Epithelial cell of proximal tubule (primary cell): ENCODE results near the gene APOA5. TPM values are rescaled to one million over a fixed set of nuclear protein-coding genes. Genes with fewer than 3 reads are reported as not detected.
A peak's percentile ranks its signal among the peaks of the same experiment; 100 is the strongest.

Experiments
- DNase-seq: peaks from one replicate; pipeline ENCODE4 v3.0.0-alpha.2; 2011; ENCODE audit warnings: low read depth
- H3K4me3 ChIP-seq: 2 replicates; pipeline ENCODE4 v1.5.1; 2011; ENCODE audit warnings: low read depth, mild to moderate bottlenecking, low read length
- total RNA-seq: library from RNA; depleted of rRNA; stranded (reverse); fragments of >200 nt; gene quantifications from 2 replicates; pipeline ENCODE4 v1.2.3, GENCODE V29; 2015
- TF ChIP-seq, protein P1 (sequence below): conservative IDR thresholded peaks from 2 replicates; pipeline ENCODE4 v1.5.1; 2012; ENCODE audit warnings: low read depth, mild to moderate bottlenecking, low read length

The APOA5 gene
- total RNA-seq, 1 donor from 2014 or later: not detected

DNA sequence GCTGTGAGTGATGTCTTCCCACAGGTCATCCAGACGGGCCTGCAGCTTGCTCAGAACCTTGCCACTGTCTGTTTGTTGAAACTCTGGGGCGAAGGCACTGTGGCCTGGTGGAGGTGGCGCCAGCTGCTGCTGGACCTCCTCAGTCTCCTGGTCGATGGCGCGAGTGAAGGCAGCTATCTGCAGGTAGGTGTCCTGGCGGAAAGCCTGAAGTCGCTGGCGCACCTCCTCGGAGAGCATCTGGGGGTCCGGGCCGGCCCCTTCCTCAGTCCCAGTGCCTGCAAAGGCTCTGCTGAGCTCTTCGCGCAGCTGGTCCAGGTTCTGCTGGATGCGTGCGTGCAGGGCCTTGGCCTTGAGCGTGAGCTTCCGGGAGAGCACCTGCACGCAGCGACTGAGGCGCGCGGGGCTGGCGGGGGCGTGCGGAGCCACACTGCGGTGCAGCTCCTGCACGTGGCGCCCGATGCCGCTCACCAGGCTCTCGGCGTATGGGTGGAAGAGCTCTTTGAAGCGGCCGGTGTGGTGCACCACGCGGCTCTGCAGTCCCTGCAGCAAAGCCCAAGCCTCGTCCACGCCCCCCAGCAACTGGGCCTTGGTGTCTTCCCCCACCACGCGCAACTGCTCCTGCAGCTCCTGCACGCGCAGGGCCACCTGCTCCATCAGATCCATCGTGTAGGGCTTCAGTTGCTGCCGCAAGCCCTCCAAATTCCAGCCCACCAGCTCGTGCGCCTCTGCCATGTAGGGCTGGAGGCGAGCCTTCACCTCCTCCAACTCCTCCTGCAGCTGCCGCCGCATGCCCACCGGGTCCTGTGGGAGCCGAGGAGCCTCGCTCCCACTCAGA is 1.3 kb downstream of the APOA5 start:
- H3K4me3 ChIP-seq: no peak overlapping the region
- DNase-seq: no peak
- TF ChIP-seq, protein P1, sequence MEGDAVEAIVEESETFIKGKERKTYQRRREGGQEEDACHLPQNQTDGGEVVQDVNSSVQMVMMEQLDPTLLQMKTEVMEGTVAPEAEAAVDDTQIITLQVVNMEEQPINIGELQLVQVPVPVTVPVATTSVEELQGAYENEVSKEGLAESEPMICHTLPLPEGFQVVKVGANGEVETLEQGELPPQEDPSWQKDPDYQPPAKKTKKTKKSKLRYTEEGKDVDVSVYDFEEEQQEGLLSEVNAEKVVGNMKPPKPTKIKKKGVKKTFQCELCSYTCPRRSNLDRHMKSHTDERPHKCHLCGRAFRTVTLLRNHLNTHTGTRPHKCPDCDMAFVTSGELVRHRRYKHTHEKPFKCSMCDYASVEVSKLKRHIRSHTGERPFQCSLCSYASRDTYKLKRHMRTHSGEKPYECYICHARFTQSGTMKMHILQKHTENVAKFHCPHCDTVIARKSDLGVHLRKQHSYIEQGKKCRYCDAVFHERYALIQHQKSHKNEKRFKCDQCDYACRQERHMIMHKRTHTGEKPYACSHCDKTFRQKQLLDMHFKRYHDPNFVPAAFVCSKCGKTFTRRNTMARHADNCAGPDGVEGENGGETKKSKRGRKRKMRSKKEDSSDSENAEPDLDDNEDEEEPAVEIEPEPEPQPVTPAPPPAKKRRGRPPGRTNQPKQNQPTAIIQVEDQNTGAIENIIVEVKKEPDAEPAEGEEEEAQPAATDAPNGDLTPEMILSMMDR: no peak

DNA sequence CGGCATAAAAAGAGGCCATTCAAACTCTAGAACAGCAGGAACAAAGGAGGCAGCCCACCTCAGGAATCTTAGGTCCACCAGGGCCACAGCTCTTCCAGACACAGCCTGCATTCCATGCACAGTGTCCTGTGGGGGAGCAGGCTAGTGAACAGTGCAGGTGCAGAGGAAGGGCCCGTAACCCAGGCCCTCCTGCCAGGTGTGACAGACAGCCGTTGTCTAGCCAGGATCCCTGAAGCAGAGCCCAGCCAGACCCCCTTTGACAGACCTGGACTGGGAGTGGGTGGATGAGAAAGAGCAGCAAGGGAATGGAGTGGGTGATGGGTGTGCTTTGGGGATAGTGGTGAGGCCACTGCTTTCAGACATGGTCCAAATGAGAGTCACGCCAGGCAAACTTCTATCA is 2.7 kb downstream of the APOA5 start:
- TF ChIP-seq, protein P1: no peak
- H3K4me3 ChIP-seq: no peak overlapping the region
- DNase-seq: no peak

DNA sequence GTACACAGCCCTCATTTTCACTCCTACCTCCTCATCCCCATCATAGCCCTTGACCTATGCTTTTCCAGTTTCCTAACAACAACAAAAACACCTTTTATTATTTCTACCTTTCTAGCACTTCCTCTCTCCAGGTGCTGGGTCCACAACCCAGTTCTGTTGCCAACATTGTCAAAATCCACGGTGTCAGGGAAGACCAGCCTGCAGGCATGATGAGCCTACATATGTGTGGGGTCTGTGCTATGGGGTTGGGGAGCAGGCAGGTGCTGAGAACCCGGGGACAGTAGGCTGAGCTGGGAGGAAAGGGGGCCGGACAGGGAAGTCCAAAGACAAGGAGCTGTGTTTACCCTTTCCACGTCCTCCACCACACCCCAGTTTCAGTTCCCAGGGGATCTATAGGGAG is 3.1 kb downstream of the APOA5 start:
- peak overlapping the region; percentile 89 for H3K4me3 ChIP-seq
- DNase-seq: no peak
- TF ChIP-seq, protein P1: no peak

DNA sequence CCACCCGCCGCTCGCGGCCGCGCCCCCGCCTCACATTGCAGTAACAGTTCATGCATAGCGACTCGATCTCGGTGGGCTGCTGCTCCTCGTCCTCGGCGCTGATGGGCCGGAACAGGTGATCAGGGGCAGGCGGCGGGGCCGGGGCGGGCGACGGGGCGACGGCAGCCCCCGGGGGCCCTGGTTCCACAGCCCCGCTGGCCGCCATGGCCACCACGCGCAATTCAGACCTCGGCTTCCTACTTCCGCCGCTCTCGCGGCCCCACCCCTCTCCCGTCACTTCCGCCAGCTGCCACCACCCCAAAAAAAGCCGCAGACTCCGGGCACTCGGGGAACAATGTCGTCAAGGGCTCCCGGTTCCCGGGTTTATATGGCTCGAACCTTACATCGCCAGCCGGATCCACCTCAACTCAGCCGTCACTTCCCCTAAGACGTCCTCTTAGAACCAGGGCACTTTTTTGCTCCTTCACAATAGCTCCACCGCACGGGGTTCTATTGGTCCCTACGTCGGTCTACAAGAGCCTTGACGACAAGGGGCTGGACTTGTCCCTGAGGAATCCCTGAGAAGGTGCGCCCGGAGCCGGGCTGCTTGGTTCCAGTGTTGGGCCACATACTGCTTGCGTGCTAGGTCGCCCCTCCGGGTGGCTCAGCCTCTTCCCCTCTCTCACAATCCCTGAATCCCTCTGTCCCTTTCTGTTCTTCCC is 3.7 kb downstream of the APOA5 start, which contains the start of gene ZPR1:
ZPR1 (minus strand) TSS at position 238 of the 701 bp plus-strand sequence; CDS start at position 205, 33 bp downstream.
- TF ChIP-seq, protein P1: no peak
- peak within 1 kb of the TSS; percentile 89 for H3K4me3 ChIP-seq
- DNase-seq: no peak

DNA sequence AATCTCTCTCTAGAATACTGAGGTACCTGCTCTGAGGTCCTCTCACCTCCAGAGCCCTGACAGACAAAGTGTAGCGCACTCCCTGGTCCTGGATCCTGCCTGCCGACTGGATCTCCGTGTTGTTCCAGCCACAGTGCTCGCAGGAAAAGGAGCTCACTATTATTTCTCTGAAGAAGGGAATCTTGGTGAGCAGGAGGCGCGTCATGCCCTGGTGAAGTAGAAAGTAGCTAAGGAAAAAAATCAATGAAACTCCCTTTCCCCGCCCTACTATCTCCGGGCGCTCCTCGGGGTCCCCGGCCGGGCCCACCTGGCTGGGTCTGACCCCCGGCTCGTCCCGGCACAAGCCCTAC is 4.3 kb downstream of the APOA5 start:
- TF ChIP-seq, protein P1: no peak
- DNase-seq: no peak
- peak overlapping the region; percentile 89 for H3K4me3 ChIP-seq

DNA sequence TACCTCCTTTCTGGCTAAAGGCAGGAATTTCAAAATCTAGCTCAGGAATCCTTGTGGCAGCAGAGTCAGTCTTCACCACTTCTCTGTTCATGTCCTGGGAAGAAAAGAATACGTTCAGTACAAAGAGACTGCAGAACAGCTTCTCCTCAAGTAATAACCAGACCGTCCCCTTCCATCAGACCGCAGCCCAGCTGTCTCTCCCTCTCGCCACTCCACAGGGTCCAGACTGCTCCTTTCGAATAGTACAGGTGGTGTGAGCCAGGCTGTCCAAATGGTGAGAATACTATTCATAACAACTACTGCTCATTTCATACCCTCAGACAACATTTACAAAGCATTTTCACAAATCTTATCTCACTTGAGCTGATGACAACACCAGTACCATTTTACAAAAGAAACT is 4.7 kb downstream of the APOA5 start:
- TF ChIP-seq, protein P1: no peak
- peak overlapping the region; percentile 89 for H3K4me3 ChIP-seq

More for the DNA sequence above, 4.7 kb downstream of the APOA5 start:
- DNase-seq: no peak
